Left renal cortex interstitium (tissue), 4 donors: ENCODE results near the gene RS1. TPM values are rescaled to one million over a fixed set of nuclear protein-coding genes. Genes with fewer than 3 reads are reported as not detected.

Experiments used
- DNase-seq, 4 donors: peaks; one replicate each; pipeline ENCODE4 v3.0.0-alpha.2; 2013; ENCODE audit warnings: low read depth in 4 of 4, low spot score in 2 of 4, missing footprints in 1 of 4
- polyA plus RNA-seq, 4 donors: library from polyadenylated mRNA; unstranded; fragments of 120-200 nt; gene quantifications; one replicate each; pipeline ENCODE4 v1.2.1, GENCODE V29; 2013; ENCODE audit not compliant: insufficient read length in 4 of 4

RS1 gene
- polyA plus RNA-seq, 4 donors: 0.04 to 0.20 (median 0.13) TPM

DNA sequence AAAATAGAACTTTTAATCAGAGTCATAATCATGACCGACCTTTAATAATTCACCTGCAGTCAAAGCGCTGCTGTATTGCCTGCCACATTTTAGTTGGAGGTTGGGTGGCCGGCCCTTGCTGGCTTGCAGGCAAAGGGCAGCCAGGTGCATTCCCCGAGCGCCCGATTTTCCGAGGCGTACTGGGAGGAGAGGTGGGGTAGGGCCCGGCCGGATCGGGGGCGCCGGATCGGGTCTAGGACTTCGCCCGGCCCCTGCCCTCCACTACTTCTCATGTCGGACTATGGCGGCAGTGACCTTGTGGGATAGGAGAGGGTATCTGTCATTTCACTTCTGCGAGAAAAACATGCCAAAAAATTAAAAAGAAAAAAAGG is 2.5 kb upstream of the RS1 start:
- no peak for DNase-seq

DNA sequence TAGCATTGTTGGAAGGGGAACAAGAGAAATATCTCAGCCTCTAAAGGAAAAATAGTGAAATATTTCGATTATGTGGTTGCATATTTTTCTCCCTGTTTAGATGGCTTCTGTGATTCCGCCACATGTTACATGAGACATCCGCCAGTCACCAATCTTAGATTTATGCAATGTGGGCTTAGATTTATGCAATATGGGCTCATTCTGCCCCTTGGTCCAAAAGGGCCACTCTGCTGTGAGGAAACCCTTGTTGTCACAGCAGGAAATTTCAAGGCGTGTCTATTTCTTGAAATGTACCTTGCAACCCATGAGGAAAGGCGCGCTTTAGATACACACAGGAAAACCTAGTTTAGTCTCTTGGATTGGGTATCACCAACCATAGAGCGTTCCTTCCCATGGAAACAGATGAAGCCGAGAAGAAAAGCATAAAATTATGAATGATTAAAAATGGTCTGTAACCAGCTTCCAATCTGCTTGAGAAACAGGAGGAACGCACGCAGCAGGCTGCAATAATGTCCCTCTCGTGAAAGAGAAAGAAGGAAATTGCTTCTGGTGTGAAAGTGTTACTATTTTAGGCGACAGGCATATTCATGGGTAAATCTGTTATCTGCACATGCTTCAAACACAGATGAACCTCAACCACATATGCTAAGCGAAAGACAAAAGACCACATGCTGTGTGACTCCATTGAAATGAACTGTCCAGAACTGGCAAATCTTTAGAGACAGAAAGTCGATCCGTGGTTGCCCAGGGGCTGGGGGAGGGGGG is 3.7 kb downstream of the RS1 start:
- DNase-seq: no peak

- no peak for DNase-seq
Measured at GRCh38 chrX:18666614-18667013, 5.3 kb downstream of the RS1 start.

DNA sequence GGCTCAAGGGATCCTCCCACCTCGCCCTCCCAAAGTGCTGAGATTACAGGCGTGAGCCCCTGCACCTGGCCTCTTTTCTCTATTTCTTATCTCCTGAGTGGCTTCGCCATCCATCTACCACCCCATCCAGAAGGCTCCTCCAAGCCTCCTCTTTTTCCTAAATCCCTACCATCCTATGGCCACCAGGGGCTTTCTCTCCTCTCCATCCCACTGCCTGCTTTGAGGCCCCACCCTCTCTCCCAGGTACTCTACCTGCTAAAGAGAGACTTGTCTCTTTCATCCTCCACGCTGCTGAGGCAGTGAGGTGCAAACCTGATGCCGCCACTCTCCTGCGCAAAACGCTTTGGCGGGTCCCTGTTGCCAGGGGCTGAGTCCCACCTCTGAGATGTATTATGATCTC is 7.0 kb downstream of the RS1 start:
- DNase-seq: no peak

GRCh38 chrX:18661273-18661672 is 10.6 kb downstream of the RS1 start:
- DNase-seq: no peak

GRCh38 chrX:18654875-18655836 is 16.8 kb downstream of the RS1 start:
- DNase-seq: no peak

DNA sequence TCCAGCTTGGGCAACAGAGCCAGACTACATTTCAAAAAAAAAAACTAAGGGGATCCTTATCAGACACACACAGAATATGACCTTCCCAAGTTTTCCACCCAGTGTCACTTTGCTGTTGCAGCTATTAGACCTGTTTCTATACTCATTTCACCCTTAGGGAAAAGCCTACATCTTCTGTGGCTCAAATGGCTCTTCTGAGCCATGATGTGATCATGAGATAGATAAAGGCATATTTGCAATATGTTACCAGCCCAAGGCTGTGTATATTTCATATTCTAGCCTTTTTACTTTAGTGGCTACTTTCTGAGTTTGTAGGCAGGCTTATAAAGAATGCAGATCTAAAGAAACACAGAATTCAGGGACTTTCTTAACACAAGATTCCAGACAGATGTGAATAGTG is 19.3 kb downstream of the RS1 start:
- no peak for DNase-seq

GRCh38 chrX:18650662-18651061 is 21.2 kb downstream of the RS1 start:
- DNase-seq: no peak

DNA sequence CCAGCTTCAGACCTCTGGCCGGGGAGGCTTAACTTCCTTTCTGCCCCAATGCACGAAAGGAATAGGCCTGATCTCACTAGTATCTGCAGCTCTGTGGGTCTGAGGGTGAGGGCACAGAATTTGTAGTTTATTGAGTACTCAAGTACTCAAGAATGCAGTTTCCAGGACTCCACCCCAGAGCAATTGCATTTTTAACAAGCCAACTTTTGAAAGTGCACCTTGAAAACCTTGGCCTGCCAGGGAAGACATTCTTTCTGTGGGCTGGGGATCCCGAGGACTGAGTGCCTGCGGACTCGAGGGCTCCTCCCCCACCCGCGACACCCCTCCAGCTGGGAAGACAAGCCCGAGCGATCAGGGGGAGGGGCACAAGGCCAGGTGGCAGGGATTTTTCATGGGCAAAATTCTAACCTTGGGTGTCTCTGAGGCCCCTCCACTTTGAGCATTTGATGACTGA is 22.4 kb downstream of the RS1 start:
- no peak for DNase-seq

GRCh38 chrX:18647621-18648020 is 24.3 kb downstream of the RS1 start:
- no peak for DNase-seq

- DNase-seq: no peak
Measured at GRCh38 chrX:18643853-18644252, 28.1 kb downstream of the RS1 start.

DNA sequence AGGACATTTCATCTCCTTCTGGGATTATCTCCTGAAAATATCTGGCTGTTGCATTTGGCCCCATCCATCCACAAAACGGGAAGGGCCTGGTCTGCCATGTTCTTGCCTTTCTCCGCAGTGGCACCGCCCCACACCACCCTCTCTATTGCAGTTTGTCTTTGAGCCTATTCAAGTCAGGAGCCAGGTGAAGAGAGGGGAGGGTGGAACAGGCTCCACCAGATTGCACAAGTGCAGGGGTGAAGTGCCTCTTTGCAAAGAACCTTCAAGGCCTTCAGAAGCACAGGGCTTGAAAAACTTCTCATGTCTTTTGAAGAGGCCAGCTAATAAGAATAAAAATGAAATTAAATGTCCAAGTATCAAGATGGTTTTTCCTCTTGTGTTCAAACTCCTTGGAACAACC is 28.7 kb downstream of the RS1 start:
- DNase-seq: no peak

- DNase-seq: no peak
Measured at GRCh38 chrX:18640686-18641085, 31.2 kb downstream of the RS1 start.

DNA sequence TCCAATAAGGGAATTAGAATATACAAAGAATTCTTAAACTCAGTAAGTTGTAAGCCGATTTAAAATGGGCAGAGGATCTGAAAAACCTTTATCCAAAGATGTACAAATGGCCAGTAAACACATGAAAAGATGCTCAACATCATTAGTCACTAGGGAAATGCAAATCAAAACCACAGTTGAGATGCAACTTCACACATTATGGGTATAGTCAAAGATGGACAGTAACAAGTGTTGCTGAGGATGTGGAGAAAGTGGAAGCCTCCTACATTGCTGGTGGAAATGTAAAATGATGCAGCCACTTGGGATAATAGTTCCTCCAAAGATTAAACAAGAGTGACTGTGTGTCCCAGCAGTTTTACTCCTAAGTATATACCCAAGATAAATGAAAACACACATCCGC is 32.6 kb downstream of the RS1 start:
- DNase-seq: no peak

GRCh38 chrX:18638398-18638797 is 33.5 kb downstream of the RS1 start:
- DNase-seq: no peak

- no peak for DNase-seq
Measured at GRCh38 chrX:18630934-18631333, 41.0 kb downstream of the RS1 start.

GRCh38 chrX:18624599-18624998 is 47.3 kb downstream of the RS1 start:
- DNase-seq: no peak

GRCh38 chrX:18620349-18620748 is 51.6 kb downstream of the RS1 start:
- DNase-seq: no peak

- DNase-seq: no peak
Measured at GRCh38 chrX:18619288-18619687, 52.6 kb downstream of the RS1 start.

DNA sequence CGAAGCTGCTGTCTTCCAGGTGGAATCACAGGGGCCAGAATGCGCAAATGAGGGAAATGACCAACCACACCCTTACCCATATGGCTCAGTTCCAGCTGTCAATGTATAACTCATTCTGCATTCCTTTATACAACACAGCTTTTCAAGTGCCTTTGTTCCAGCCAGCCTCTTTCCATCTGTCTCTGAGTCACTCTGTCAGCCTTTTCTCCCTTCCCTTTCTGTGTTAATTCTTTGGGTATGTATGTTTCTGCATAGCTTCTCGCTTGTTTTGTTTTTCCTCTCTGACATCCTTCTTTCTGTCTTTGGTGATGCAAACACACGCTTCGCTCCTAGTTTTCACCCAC is 54.5 kb downstream of the RS1 start:
- DNase-seq: peak in 2 of 4 donors; percentile 14 to 28

GRCh38 chrX:18616688-18617406 is 55.1 kb downstream of the RS1 start:
- DNase-seq: no peak
